ENCODE results near the gene BAHD1.

The BAHD1 gene

DNA sequence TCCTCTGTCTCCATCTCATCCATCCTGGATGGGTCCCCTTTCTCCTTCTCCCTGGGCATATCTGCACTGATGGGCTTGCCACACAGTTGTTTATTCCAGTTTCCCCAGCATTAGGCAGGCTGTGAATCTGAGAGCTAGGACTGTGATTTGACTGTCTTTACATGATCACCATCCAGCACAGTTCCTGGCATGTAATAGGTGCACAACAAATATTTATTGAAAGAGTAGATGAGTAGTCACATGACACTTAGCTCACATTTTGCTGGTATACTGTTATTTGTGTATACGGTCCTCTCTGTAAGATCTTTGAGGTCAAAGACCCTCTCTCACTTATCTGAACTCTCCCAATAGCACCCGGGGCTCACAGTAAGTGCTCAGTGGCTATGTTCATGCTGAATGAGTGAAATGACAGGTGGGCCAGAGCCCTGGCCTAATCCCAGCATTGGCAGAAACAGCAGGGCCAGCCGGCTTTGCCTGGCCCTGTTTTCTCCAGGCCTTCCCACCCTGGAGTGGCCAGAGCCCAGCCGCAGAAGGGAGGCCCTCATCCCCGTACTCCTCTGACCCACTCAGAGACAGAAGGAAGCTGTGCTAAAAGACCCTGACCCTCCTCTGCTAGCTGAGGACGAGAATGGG, 16.2 kb upstream of the BAHD1 start:
- no peak for DNase-seq (ENCODE audit: low spot score)

DNA sequence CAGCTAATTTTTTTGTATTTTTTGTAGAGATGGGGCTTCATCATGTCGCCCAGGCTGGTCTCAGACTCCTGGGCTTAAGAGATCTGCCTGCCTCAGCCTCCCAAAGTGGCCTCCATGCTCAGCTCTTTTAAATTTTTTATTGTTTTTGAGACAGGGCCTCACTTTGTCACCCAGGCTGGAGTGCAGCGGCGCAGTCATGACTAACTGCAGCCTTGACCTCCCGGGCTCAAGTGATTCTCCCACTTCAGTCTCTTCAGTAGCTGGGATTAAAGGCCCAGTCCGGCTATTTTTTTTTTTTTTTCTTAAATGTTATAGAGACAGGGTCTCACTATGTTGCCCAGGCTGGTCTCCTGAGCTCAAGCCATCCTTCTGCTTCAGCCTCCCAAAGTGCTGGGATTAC, 15.1 kb upstream of the BAHD1 start:
- no peak for DNase-seq (ENCODE audit: low spot score)

DNA sequence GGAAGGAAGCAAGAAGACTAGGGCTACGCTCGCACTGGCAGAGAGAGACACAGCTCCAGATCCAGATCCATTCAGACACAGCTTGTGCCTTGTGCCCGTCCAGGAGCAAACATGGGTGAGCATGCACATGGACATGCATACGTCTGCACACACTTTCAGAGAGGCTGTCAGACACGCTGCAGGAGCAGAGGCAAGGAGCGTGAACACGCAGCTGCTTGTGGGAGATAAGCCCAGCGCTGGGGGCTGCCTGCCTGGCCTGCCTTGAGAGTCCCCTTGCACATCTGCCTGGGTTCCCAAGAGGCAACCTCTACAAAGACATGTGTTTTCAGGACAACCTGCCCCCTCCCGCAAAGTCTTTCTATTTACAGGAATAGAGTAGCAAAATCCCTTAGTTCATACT, 13.6 kb upstream of the BAHD1 start:
- no peak for DNase-seq (ENCODE audit: low spot score)

DNA sequence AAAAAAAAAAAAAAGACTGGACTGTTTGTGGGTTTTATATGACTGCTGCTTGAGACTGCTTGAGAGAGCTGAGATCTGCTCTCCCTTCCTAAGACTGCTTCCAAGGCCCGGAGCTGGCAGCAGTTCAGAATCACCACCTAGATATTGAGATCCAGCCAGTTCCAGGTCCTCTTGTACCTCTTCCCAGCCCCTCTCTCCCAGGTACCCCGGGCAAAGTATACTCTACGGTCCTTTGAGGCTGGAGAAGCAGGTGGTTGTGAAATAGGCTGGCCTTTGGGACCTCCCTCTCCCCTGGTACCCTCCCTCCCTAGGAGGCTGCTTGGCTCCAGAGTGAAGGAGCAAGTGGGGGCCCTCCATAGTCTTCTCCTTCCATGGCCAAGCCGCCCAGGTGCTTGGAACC, 12.6 kb upstream of the BAHD1 start:
- DNase-seq (ENCODE audit: low spot score): no peak

DNA sequence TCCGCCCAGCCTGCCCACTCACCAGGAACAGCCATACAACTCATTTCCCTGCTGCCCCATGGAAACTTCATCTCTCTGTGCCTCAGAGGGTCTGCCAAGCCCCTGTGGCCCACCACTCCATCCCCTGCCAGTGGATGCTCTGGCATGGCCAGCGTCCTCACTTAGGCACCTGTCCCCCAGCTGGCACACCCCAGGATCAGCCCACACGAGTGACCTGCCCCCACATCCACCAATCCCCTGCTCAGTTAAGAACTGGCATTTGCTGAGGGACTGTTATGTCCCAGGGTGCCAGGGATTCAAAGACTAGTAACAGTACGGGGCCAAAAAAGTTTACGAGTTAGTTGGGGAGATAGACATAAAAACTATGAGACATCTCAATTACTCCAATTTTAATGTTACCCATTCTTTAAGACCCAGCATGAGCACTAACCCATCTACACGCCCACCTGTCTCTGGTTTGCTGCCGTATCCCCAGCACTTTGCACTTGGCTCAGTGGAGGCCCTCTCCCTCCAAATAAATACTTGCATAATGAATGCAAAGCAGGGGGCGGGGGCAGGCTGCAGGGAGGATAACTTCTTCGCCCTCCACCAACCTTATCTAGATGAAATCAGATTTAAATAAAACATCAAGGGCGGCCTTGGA, 11.6 kb upstream of the BAHD1 start:
- no peak for DNase-seq (ENCODE audit: low spot score)

DNA sequence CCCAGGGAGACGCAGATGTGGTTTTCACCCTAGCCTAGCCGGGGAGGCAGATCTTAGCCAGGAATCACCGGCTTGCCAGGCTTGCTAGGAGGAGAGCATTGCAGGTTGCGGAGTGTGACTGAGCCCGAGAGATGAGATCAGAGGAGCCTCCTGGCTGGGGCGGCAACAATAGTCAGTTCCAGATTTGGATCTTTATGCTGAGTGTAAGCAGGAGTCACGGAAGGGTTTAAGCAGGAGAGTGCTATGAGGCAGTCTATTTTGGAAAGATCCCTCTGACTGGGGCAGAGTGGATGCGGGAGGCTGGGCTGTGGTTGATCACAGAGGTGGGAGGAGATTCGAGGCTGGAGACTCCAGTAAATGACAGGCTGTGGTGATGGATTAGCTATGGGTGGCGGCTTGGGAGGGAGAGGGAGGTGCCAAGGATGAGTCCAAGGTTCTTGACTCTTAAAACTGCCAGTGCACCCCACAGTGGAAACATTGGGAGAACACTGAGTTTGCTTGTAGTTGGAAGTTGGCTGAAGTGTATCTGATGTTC, 10.4 kb upstream of the BAHD1 start:
- peak; percentile 15 for DNase-seq (ENCODE audit: low spot score)

DNA sequence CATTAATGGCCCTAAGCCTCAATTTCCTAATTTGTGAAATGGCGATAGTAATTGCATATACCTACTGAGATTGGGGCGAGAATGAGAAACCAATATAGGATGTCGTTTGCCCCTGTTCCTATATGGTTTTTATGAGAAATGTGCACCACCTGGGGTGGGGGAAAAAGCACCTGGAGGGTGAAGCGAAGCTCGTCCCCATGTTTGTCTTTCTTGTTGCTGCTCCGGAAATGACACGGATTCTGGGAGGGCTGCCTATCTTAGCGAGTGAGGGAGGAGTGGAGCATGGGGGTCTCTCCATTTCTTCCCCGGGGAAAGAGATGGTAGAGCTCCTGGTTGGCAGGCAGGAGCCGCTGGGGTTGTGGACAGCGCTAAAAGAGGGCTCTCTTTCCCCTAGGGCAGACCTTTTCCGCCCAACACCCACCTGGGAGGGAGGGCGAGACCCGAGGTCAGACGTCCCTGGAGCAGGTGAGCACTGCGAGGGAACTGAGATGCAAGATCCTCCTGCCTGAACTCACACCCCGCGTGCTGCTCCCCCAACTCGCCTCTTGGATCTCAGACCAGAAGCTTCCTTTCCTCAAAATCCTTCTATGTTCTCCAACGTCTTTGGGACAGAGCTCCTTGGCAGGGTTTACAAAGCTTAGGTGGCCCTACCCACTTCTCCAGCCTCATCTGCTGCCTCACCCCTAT, 5.6 kb upstream of the BAHD1 start:
- DNase-seq (ENCODE audit: low spot score): no peak

DNA sequence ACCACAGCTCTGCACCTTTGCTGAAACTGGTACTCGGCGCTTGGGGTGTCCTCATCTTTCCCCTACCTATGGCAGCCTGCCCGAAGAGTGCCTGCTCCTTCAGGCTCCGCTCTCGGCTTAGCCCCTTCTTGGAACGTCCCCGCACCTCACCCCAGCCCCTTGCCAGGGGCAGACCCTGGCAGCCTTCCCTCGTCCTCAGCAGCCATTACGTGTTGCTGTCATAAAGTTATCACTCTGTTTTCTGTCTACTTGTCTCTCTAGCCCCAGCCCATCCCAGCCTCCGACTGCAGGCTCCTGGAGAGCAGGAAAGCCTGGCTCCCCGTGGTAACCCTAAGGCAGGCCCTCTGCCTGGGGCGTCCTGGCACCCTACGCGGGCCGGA, 5.1 kb upstream of the BAHD1 start:
- DNase-seq (ENCODE audit: low spot score): no peak

DNA sequence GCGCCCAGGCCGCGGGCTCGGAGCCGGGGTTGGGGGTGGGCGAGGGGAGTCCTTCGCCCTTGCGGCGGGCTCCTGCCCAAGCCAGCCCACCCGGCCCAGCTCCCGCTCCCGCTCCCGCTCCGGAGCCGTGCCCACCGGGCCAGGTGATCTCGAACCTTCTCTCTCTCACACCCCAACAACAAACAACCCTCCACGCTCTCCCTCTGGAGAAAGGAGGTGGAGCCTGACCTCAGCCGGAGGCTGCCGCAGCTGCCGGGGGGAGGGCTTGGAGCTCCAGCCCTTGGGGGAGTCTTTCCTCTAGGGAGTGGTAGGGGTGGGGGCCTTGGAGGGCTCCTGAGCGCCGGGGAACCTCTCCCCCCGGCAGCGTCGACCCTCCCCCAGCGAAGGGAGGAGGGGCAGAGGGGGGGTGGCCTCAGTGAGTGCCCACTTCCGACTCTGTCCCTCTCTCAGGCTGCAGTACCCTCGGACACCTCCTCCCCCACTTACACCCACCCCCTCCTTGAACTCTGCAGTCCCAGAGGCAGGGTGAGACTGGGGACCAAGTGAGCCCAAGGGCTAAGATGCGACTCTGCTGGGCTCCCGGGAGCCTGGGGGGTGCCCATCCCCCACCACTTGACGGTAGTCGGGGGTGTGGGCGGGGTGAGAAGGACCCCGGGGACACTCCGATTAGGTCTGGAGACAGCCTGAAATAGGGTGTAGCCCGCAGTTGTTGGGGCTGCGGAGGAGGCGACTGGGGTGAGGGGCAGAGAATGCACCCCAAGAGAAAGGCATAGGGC, 4.4 kb upstream of the BAHD1 start:
- no peak for DNase-seq (ENCODE audit: low spot score)

DNA sequence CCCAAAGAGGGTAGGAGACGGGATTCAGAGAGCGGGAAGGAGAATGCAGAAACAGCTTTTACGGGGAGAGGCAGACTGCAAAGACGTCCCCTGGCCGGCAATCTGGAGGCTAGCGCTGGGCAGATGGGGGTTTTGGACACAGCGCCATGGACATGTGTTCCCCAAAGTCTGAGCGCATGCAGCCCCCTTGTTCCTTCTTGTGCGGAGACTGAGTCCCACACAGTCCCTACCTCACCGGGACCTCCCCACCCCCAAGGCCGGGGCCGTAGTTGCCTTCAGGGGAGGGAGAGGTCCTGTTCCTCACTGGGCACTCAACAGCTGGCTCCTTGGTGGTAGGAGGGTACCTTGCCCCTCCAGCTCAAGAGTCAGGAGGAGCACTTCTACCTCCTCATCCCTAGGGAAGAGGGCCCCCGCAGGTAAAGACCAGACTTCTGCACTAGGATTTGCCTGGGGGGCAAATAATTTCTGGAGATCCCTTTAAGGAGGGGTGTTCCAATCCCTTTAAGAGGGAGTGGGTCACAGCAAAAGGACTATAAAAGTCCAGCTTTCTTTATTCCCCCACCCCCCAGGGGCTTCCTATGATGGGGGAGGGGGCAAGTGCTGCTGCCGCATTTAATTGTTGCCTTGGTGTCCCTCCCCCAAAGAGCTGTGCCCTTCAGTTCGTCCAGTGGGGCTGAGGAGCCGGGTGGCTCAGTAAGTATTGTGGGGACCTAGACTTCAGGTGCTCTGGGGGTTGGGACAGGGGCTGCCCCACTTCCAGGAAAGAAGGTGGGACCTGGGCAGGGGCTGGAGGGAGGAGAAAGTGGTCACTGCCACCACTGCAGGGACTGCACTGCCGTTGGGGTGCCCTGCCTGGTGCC, 3.6 kb upstream of the BAHD1 start:
- DNase-seq (ENCODE audit: low spot score): no peak

DNA sequence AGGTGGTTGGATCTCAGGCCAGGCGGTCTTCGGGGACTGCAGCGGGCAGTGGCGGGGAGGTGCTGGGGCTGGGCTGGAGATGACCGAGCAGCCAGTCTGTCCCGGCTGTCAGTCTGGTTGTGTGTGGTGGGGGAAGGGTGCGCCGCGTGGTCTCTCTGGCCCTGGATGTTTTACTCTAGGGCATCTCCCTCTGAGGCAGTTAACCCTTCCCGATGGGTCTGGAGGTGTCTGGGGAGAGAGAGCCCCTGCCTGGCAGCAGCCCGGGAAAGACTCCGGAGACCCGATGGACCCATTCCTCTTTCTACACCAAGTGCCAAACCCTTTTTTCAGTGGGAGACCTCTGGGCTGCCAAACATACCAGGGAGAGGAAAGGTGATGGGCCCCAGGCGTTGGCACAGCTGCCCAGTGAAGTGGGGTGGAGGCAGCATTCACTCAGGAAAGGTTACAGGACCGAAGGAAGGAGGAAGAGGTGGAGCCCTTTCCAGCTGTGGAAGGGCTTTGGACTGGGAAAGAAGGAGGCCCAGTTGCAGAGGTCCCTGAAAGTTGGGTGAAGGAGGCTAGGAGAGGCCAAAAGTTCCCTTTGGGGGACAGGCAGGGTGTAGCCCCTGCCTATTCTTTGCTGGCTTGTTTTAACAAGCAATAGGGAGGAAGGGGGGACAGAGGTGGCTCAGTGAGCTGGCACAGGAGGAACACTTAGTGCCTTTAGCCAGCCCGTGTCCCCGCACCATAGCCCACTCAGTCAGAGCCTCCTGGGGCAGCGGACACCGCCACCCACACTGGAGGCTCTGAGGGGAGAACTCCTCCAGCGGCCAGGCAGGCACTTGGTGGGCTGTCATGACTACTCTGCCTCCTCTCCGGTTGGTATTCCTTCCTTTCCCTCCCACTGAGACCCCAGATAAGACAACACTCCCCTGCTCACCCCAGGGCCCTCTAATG, 2.7 kb upstream of the BAHD1 start:
- DNase-seq (ENCODE audit: low spot score): no peak

DNA sequence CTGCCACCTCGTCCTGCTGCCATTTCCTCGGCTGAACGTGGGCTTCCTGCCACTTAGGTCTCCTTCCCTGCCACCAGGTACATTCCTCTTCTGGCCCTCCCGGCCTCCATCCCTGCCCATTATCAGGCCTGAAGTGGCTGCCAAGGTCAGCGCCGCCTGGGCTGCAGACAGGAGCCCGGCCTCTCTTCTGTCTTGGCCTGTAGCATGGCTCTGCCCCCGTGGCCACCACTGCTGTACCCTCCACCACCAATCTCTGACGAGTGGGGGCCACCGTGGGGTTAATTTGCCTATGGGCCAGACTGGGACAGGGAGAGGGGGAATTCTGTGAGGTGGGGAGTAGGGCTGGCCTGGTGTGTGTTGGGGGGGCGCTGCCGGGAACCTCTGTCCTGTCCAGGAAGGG, 2.0 kb upstream of the BAHD1 start:
- DNase-seq (ENCODE audit: low spot score): no peak

DNA sequence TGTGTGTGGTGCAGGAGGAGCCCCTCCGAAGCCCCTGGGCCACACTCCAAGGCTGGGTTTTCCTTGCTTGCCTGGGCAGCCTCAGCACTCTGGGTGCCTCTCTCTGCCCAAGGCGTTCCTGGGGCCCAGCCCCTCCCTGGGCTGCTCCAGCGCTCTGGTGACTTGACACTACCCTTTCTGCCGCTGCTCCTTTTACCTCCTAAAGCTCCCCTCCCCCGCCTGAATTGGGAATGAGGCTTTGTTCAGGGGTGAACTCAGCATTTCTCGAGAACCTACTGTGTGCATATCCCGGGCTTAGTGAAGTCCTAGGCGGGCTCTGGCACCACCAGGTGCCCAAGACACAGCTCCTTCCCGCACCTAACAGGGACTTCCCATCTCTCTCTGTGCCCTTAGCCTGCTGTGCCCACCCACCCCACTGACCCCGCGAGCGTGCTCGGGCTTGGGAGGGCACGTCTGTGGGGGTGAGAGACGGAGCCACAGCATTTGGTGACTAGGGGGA, 1.2 kb upstream of the BAHD1 start:
- DNase-seq (ENCODE audit: low spot score): peak; percentile 21

DNA sequence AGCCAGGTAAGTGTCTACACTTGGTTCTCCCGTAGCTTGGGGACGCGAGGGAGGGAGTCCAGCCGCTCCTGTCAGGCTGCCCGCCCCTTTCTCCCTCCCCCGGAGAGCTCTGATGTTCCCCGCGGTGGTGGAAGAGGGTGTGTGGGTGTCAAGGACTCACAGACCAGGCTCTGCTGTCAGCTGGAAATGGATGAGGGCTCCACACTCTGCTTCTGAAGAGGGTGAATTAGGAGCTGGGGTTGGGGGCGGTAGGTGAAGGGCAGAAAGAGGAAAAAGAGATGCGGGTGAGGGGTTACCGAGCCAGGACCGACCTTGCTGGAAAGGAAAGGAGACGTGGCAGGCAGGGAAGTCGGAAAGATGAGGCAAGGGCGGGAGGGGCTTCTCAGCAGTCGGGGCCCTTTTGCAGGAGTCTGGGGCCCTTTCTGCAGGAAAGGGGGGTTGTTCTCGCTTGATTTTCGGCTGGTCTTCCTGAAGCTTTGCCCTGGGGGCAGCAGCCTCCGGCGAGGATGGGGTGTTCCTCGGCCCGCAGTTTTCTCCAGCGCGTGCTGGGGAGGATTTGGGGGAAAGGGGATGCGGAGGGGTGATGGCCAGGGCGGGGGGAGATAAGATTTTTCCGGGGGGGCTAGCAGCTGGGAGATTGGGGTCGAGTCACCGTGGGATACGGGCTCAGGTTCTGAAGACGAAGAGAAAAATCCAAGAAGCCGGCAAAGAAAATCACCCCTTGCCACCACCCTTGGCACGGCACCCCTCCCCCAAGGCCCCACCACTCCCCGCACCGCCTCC, 602 bp upstream of the BAHD1 start:
- peak; percentile 63 for DNase-seq (ENCODE audit: low spot score)

DNA sequence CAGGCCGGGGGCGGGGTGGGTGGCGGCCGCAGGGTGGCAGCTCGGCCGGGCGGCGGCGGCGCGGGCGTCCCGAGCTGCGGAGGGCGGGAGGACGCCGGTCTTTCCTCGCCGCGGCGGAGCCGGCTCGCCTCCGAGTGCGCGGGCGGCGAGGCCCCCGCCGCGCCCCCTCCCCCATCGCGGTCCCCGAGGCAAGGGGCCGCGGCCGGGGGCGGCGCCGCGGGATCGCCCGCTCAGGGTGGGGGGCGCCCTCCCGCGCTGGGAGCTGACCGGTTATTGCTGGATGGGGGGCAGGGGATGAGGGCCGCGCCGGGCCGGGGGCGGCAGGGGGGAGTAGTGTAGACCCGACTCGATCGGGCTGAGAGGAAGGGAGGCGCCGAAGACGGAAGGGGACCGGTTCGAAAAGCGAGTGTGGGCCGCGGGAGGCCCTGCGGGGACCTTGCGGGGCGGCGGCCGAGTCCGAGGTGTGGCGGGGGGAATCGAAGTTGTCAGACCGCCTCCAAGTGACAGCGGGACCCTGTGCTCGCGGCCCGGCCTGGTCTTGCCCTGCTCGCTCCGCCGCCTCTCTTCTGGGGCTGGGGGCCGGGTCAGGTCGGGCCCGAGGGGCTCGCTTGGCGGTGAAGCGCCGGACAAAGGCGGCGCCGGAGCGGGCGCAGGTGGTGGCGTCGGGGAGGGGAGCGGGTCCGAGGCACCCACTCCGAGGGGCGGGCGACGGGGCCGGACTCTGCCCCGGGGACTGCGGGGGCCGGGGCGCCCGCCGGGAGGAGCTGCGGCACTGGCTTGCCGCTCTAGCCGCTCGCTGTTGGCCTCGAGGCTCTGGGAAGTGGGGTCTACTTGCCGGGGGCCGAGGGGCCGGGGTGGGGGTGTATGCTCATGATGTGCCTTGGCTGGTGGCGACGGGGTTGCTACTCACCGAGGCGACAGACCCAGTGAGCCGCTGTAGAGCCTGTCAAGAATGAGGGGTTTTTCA, 1.1 kb downstream of the BAHD1 start:
- no peak for DNase-seq (ENCODE audit: low spot score)

DNA sequence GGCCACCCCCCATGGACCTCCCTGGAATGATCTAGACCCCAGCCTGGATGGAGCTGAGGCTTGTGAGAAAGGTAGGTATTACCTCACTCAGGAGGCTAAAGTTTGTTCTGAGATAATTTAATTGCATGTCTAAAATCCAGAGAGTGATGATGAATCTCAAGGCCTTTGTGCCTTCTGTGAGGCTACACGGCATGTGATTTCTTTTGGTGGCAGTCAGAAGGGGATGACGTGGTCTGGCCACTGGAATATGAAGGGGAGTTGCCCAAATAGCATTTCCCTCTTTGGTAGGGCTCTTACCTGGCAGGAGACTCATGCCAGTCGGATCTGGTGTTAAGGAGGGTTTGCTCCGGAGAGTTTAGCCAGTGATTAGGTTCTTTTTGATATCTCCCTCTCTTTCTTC, 2.5 kb downstream of the BAHD1 start:
- DNase-seq (ENCODE audit: low spot score): no peak

DNA sequence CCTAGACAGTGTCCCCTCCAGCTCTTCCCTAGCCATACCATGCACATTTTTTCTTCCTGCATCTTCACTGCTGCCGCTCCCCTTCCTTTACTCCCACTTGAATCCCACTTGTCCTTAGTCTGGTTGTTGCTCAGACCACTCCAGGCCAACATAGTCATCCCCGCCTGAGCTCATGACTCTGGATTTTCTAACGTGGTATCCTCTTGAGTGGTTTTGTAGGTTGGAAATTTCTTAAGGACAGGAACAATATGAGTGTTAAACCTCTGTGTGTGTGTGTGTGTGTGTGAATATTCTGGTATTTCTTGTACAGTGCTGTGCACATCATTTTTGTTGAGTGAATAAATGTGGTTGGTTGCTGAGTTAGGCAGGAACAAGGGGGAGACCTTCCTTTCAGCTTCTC, 3.1 kb downstream of the BAHD1 start:
- DNase-seq (ENCODE audit: low spot score): no peak

DNA sequence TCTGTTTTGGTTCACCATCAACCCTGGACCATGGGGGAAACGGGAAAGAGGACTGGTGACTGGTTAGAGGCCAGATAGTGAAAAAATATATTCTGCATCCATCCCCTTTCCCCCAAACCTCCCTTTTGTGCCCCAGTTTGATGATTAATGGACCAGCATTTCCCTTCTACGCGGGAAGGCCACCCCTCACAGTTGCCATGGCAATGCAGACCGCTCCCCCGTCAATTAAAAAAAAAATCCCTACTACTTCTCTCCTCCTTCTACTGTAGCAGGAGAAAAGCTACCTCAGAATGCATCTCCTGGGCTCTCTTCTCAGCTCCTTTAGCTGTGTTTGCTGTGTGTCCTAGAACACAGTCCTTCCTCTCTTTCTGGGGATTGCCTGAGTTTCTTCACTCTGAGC, 4.0 kb downstream of the BAHD1 start:
- DNase-seq (ENCODE audit: low spot score): no peak

Measured in SW480 (cell line).